ENCODE data around the gene TUSC2. TPM values are rescaled to one million over a fixed set of nuclear protein-coding genes. Genes with fewer than 3 reads are reported as not detected.
A peak's percentile ranks its signal among the peaks of the same experiment; 100 is the strongest.

TUSC2 gene
- total and polyA plus RNA-seq, 2 of the 13 experiments (the other 11 are each of a cell fraction or from before 2014, with no cell fraction given) = 36.7 to 39.1 TPM

- TF ChIP-seq ZNF318 (CRISPR knock-in tag; IDR thresholded peaks at IDR 0.05) (0 out of 2 replicates have a peak, but pooled peaks have one; percentile 38), ARNT2 (CRISPR knock-in tag; IDR thresholded peaks at IDR 0.05; ENCODE audit: low read depth) (peak; percentile 87), KMT2A (CRISPR knock-in tag; IDR thresholded peaks at IDR 0.05) (peak; percentile 93), FOXC1 (CRISPR knock-in tag; IDR thresholded peaks at IDR 0.05; ENCODE audit: borderline replicate concordance) (peak; percentile 59; the same call in 1 of the 2 replicates), ZNF761 (CRISPR knock-in tag; conservative IDR thresholded peaks at IDR 0.05) (no peak), NPAS2 (CRISPR knock-in tag; IDR thresholded peaks at IDR 0.05; ENCODE audit: borderline replicate concordance) (no peak), KMT2B (CRISPR knock-in tag; IDR thresholded peaks at IDR 0.05) (peak; percentile 84), ZNF143 (CRISPR knock-in tag; IDR thresholded peaks at IDR 0.05) (peak; percentile 99), ASH2L (IDR thresholded peaks at IDR 0.05; ENCODE audit: insufficient read length, low read depth, low read length) (peak; percentile 60), TSC22D2 (CRISPR knock-in tag; IDR thresholded peaks at IDR 0.05; ENCODE audit: borderline replicate concordance) (peak; percentile 62; the same call in 1 of the 2 replicates), ZNF563 (CRISPR knock-in tag; IDR thresholded peaks at IDR 0.05) (peak; percentile 73), ZBTB21 (CRISPR knock-in tag; IDR thresholded peaks at IDR 0.05) (no peak), NFAT5 (CRISPR knock-in tag; IDR thresholded peaks at IDR 0.05) (no peak), FOXA3 (CRISPR knock-in tag; IDR thresholded peaks at IDR 0.05) (peak; percentile 41; the same call in 1 of the 2 replicates), TBX2 (CRISPR knock-in tag; IDR thresholded peaks at IDR 0.05; ENCODE audit: borderline replicate concordance) (peak; percentile 70)
Observed at GRCh38 chr3:50358911-50359759, 31.1 kb upstream of the TUSC2 start, which contains the start of gene TMEM115 (continued).

All from HepG2 (cell line).